ENCODE measurements around the gene PLCD3. TPM values are rescaled to one million over a fixed set of nuclear protein-coding genes. Genes with fewer than 3 reads are reported as not detected.

PLCD3 gene
- polyA plus RNA-seq, 1 donor from 2014 or later: 1.3 TPM

GRCh38 chr17:45098081-45098868 lies 34.0 kb downstream of the PLCD3 start:
- H3K79me2 ChIP-seq (replicated peaks; ENCODE audit: insufficient read depth, low read length): no peaks in the 10 kb centered on the region
- H2AFZ ChIP-seq (ENCODE audit: low read depth, low read length): no peak overlapping the region
- no peaks in the 10 kb centered on the region for H4K20me1 ChIP-seq (ENCODE audit: insufficient read depth)
- H3K9me3 ChIP-seq (ENCODE audit: low read length): no peaks in the 10 kb centered on the region
- H3K4me3 ChIP-seq (ENCODE audit: low read length): no peak overlapping the region
- no peak overlapping the region for H3K4me2 ChIP-seq (ENCODE audit: low read length)
- no peaks in the 10 kb centered on the region for H3F3A ChIP-seq (ENCODE audit: insufficient read depth, low read length, poor library complexity, severe bottlenecking)
- TF ChIP-seq TAF1 (IDR thresholded peaks at IDR 0.05; ENCODE audit: low read depth) (no peak), SMC3 (conservative IDR thresholded peaks at IDR 0.05; ENCODE audit: poor library complexity) (no peak), CTCF (IDR thresholded peaks at IDR 0.05; ENCODE audit: poor library complexity, severe bottlenecking) (no peak), RAD21 (conservative IDR thresholded peaks at IDR 0.05) (no peak), EZH2 (IDR thresholded peaks at IDR 0.05; ENCODE audit: borderline replicate concordance, insufficient read depth, low read length, poor library complexity, severe bottlenecking) (no peak)
- H3K27ac ChIP-seq (ENCODE audit: low read length): no peak overlapping the region
- no peaks in the 10 kb centered on the region for H3K9me2 ChIP-seq (ENCODE audit: insufficient read depth, low read length)
- H3K27me3 ChIP-seq (ENCODE audit: insufficient read depth, low read depth, low read length): no peaks in the 10 kb centered on the region
- H3K9ac ChIP-seq (ENCODE audit: low read length): no peak overlapping the region
- H3K36me3 ChIP-seq (ENCODE audit: insufficient read depth, low read length): no peaks in the 10 kb centered on the region

- H3K27ac ChIP-seq (ENCODE audit: low read length): no peak overlapping the region
- H3K27me3 ChIP-seq (ENCODE audit: insufficient read depth, low read depth, low read length): no peaks in the 10 kb centered on the region
- H2AFZ ChIP-seq (ENCODE audit: low read depth, low read length): no peak overlapping the region
- no peaks in the 10 kb centered on the region for H3F3A ChIP-seq (ENCODE audit: insufficient read depth, low read length, poor library complexity, severe bottlenecking)
- H3K9me2 ChIP-seq (ENCODE audit: insufficient read depth, low read length): no peaks in the 10 kb centered on the region
- H4K20me1 ChIP-seq (ENCODE audit: insufficient read depth): no peaks in the 10 kb centered on the region
- H3K79me2 ChIP-seq (replicated peaks; ENCODE audit: insufficient read depth, low read length): no peaks in the 10 kb centered on the region
- TF ChIP-seq SMC3 (conservative IDR thresholded peaks at IDR 0.05; ENCODE audit: poor library complexity) (no peak), EZH2 (IDR thresholded peaks at IDR 0.05; ENCODE audit: borderline replicate concordance, insufficient read depth, low read length, poor library complexity, severe bottlenecking) (no peak), EP300 (conservative IDR thresholded peaks at IDR 0.05; ENCODE audit: poor library complexity, severe bottlenecking) (no peak), REST (IDR thresholded peaks at IDR 0.05; ENCODE audit: borderline replicate concordance) (no peak), POLR2AphosphoS5 (IDR thresholded peaks at IDR 0.05) (no peak), TAF1 (IDR thresholded peaks at IDR 0.05; ENCODE audit: low read depth) (no peak), CTCF (IDR thresholded peaks at IDR 0.05; ENCODE audit: poor library complexity, severe bottlenecking) (no peak), RAD21 (conservative IDR thresholded peaks at IDR 0.05) (no peak), MXI1 (conservative IDR thresholded peaks at IDR 0.05; ENCODE audit: poor library complexity, severe bottlenecking) (no peak)
- H3K9ac ChIP-seq (ENCODE audit: low read length): no peak overlapping the region
- no peak overlapping the region for H3K4me2 ChIP-seq (ENCODE audit: low read length)
- no peak overlapping the region for H3K4me3 ChIP-seq (ENCODE audit: low read length)
- H3K9me3 ChIP-seq (ENCODE audit: low read length): no peaks in the 10 kb centered on the region
- H3K36me3 ChIP-seq (ENCODE audit: insufficient read depth, low read length): no peaks in the 10 kb centered on the region
Measured at GRCh38 chr17:45096926-45097325, 35.4 kb downstream of the PLCD3 start.
